Nephron progenitor cell (in vitro differentiated cells): Measurements from ENCODE around the gene HAGHL.

Experiments
- DNase-seq: peaks from one replicate; pipeline ENCODE4 v3.0.0; 2021
- H3K27ac Mint-ChIP-seq: 2 replicates; pipeline ENCODE4 v1.8.0; 2021; ENCODE audit warnings: mild to moderate bottlenecking, moderate library complexity, mixed read lengths
- H3K27me3 Mint-ChIP-seq: 2 replicates; pipeline ENCODE4 v1.8.0; 2021; ENCODE audit warnings: mild to moderate bottlenecking, low read depth, mixed read lengths; ENCODE audit not compliant: poor library complexity
- H3K36me3 Mint-ChIP-seq: 2 replicates; pipeline ENCODE4 v1.8.0; 2021; ENCODE audit warnings: low read depth, mixed read lengths
- H3K4me1 Mint-ChIP-seq: 2 replicates; pipeline ENCODE4 v1.8.0; 2021; ENCODE audit warnings: mixed read lengths
- H3K4me3 Mint-ChIP-seq: 2 replicates; pipeline ENCODE4 v1.8.0; 2021; ENCODE audit warnings: mild to moderate bottlenecking, moderate library complexity, mixed read lengths
- H3K9me3 Mint-ChIP-seq: 2 replicates; pipeline ENCODE4 v1.8.0; 2021; ENCODE audit warnings: mild to moderate bottlenecking, moderate library complexity, mixed read lengths
- TF ChIP-seq, protein P1 (sequence below): fragments of 200-600 bp; sonication (generic); IDR thresholded peaks from 2 replicates; pipeline ENCODE4 v1.5.0; 2021; ENCODE audit warnings: antibody characterized with exemption

Gene HAGHL

DNA sequence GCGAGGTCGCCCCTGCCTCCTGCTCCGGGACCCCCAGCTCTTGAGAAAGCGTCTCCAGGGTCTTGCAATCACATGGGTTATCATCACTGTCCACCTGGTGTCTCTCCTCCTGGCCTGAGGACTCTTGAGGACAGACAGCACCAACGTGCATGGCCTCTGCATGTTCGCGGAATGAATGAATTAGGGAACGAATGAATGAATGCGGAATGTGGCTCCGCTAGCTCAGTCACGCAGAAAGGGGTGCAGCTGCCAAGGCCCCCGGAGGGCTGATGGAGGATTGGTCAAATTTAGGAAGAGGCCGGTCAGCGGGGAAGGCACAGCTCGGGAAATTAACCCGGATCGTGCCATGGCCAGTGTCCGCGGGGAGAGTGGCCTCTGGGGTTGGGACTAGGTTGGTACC is 24.6 kb upstream of the HAGHL start:
- TF ChIP-seq, protein P1, sequence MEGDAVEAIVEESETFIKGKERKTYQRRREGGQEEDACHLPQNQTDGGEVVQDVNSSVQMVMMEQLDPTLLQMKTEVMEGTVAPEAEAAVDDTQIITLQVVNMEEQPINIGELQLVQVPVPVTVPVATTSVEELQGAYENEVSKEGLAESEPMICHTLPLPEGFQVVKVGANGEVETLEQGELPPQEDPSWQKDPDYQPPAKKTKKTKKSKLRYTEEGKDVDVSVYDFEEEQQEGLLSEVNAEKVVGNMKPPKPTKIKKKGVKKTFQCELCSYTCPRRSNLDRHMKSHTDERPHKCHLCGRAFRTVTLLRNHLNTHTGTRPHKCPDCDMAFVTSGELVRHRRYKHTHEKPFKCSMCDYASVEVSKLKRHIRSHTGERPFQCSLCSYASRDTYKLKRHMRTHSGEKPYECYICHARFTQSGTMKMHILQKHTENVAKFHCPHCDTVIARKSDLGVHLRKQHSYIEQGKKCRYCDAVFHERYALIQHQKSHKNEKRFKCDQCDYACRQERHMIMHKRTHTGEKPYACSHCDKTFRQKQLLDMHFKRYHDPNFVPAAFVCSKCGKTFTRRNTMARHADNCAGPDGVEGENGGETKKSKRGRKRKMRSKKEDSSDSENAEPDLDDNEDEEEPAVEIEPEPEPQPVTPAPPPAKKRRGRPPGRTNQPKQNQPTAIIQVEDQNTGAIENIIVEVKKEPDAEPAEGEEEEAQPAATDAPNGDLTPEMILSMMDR, result no peak
- Mint-ChIP-seq H3K4me3 (no peak overlapping the region), H3K27me3 (peaks cover 90% of the 10 kb centered on the region), H3K36me3 (no peaks in the 10 kb centered on the region), H3K9me3 (no peaks in the 10 kb centered on the region), H3K4me1 (no peaks in the 10 kb centered on the region), H3K27ac (no peak overlapping the region)
- no peak for DNase-seq

DNA sequence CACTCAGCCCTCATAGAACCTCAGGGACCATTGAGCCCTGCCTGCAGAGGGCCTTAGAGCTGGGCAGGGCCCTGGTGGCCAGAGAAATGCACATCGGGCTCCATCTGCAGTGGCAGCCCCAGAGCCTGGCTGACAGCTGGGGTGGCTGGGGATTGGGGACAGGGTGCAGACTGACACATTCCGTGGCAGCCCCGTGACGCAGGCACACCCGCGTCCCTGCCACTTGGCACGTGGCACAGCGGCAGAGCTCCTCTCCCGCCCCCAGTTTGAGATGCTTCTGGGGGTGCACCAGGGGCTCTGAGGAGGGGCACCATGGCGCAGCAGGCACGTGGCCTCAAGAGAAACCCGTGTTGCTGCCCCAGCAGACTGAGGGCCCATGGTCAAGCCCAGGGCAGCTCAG is 23.5 kb upstream of the HAGHL start:
- no peak overlapping the region for H3K27ac Mint-ChIP-seq
- TF ChIP-seq, protein P1, result no peak
- no peaks in the 10 kb centered on the region for H3K36me3 Mint-ChIP-seq
- no peak overlapping the region for H3K4me3 Mint-ChIP-seq
- no peaks in the 10 kb centered on the region for H3K4me1 Mint-ChIP-seq
- no peaks in the 10 kb centered on the region for H3K9me3 Mint-ChIP-seq
- no peak for DNase-seq
- H3K27me3 Mint-ChIP-seq, result peaks cover 90% of the 10 kb centered on the region

DNA sequence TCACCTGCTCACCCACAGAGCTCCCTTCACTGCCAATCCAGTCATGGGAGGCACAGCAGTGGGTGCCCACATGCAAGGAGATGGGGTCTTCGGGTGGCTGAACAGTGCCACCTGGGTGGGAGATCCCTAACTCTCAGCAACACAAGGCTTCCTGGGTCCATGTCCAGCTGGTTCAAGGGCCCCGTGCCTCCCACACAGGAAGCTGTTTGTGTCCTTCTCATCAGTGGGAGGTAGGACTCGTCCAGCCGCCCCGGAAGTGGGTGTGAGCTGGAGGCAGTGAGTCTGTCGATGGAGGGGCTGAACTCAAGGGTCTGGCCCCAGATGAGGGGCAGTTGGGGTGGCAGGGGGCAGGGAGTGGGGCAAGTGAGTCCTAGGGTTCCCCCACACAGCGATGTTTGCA is 22.9 kb upstream of the HAGHL start:
- Mint-ChIP-seq H3K4me3 (no peak overlapping the region), H3K36me3 (no peaks in the 10 kb centered on the region), H3K9me3 (no peaks in the 10 kb centered on the region), H3K4me1 (no peaks in the 10 kb centered on the region), H3K27ac (no peak overlapping the region), H3K27me3 (peaks cover 90% of the 10 kb centered on the region)
- no peak for DNase-seq
- TF ChIP-seq, protein P1, result no peak

DNA sequence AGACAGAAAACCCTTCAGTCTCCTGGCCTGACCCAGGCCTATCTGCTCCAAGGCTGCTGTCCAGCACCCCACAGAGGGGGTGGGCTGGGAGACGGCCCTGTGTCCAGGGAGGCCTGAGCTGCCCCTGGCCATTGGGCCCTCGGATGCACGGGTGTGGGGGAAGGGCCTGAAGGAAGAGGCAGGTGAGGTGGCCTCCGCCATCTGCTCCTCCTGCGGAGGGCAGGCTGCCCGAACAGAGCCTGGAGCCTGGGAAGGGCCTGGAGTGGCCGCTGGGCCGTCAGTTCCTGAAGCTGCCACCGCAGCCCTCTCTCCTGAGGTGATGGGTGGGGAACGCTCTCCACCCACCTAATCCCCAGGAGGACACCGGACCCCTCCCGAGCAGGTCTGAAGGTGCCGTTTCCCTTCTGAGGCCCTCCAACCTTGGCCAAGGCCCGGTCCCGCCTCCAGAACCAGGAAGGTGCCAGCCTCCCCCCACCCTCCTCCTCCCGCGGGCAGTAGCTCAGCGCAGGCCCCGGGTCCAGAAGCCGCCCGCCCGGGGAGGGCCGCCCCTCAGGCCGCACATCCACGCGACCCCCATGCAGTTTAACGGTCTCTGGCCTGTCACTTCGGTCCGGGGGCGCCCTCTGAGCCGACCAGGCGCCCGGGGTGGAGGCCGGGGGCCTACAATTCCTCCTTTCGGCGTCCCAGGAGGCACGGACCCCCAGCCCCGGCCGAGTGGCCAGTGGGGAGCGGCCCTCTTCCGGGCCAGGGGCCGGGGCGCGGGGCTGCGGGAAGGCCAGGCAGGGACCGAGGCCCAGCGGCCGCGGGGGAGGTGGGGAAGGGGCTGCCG is 22.1 kb upstream of the HAGHL start:
- H3K4me1 Mint-ChIP-seq, result no peaks in the 10 kb centered on the region
- no peaks in the 10 kb centered on the region for H3K9me3 Mint-ChIP-seq
- DNase-seq, result no peak
- H3K27me3 Mint-ChIP-seq, result peaks cover 90% of the 10 kb centered on the region
- TF ChIP-seq, protein P1, result no peak
- H3K36me3 Mint-ChIP-seq, result no peaks in the 10 kb centered on the region
- H3K27ac Mint-ChIP-seq, result no peak overlapping the region
- no peak overlapping the region for H3K4me3 Mint-ChIP-seq

DNA sequence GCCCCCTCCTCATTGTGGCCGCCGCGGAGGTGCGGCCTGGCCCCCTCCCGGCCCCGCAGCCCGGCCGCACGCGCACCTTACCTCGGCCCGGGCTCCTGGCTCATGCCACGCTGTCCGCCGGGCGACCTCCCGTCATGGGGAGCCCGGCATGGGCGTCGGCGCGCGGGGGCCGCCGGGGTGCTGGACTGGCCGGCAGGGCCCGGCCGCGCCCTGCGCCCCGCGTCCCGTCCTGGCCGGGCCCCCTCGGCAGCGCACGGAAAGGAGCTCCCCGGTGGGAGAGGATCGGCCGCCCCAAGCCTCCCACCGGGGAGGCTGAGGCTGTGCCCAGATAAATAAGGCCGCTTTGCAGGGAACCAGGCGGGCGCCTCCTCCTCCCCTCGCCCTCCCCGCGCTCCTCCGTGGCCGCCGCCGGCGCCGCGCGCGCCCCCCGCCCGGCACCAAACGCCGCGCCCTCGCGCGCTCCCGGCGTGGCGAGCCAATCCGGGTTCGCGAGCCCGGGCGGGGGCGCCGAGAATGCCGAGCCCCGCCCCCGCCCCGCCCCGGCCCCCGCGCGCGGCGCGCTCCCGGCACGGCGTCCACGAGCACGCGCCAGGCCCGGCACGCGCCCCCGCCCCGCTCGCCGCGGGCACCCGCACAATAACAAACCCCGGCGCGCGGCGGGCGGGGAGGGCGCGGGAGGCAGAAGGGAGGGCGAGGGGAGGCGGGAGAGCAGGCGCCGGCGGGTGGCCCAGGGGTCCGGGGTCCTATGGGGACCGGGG is 21.3 kb upstream of the HAGHL start, which contains the start of gene FBXL16:
Gene FBXL16, minus strand, starts transcription at position 371 of the 758 bp plus-strand sequence. CDS start 8,396 bp downstream, outside the sequence.
- H3K4me3 Mint-ChIP-seq, result no peak within 1 kb of the TSS
- peaks cover 86% of the 10 kb centered on the region for H3K27me3 Mint-ChIP-seq
- H3K36me3 Mint-ChIP-seq, result no peaks in the 10 kb centered on the region
- H3K9me3 Mint-ChIP-seq, result no peaks in the 10 kb centered on the region
- TF ChIP-seq, protein P1, result no peak
- no peak within 1 kb of the TSS for H3K27ac Mint-ChIP-seq
- H3K4me1 Mint-ChIP-seq, result peaks cover 5% of the 10 kb centered on the region
- peak; percentile 58 for DNase-seq
